Endothelial cell of umbilical vein (primary cell): ENCODE data around the gene PTPRO.

ENCODE experiments used
- CTCF ChIP-seq, 2 donors: IDR thresholded peaks; 1 replicate in 1 of 2; 2 replicates in 1 of 2; pipeline ENCODE4 v1.5.1; 2011; ENCODE audit warnings: low read length in 2 of 2, mild to moderate bottlenecking in 2 of 2, moderate library complexity in 2 of 2, control low read depth in 1 of 2, inconsistent platforms in 1 of 2, low read depth in 1 of 2; ENCODE audit not compliant: insufficient read depth in 1 of 2; ENCODE audit errors: extremely low read depth in 1 of 2
- EZH2 ChIP-seq: IDR thresholded peaks from 2 replicates; pipeline ENCODE4 v1.6.1; 2012; ENCODE audit warnings: borderline replicate concordance, low read depth, mild to moderate bottlenecking, moderate library complexity, low read length, inconsistent platforms; ENCODE audit not compliant: severe bottlenecking
- FOS ChIP-seq: IDR thresholded peaks from 2 replicates; pipeline ENCODE4 v1.6.1; 2011; ENCODE audit warnings: mild to moderate bottlenecking, low read length, moderate library complexity, borderline replicate concordance; ENCODE audit not compliant: insufficient read depth
- GATA2 ChIP-seq: IDR thresholded peaks from 2 replicates; pipeline ENCODE4 v1.7.0; 2011; ENCODE audit warnings: low read depth, mild to moderate bottlenecking, moderate library complexity, mixed read lengths, low read length; ENCODE audit not compliant: insufficient read length, insufficient read depth
- JUN ChIP-seq: IDR thresholded peaks from 2 replicates; pipeline ENCODE4 v1.6.1; 2011; ENCODE audit warnings: borderline replicate concordance, low read depth; ENCODE audit not compliant: insufficient read length, insufficient read depth
- MAX ChIP-seq: IDR thresholded peaks from 2 replicates; pipeline ENCODE4 v1.6.1; 2011; ENCODE audit not compliant: insufficient read depth, insufficient read length
- POLR2A ChIP-seq: IDR thresholded peaks from 2 replicates; pipeline ENCODE4 v1.6.1; 2012; ENCODE audit warnings: low read depth, mild to moderate bottlenecking, control low read depth, low read length
- POLR2AphosphoS5 ChIP-seq: IDR thresholded peaks from 2 replicates; pipeline ENCODE4 v1.6.1; 2012; ENCODE audit warnings: low read depth, mild to moderate bottlenecking, control low read depth, low read length, moderate library complexity; ENCODE audit not compliant: insufficient read depth

DNA sequence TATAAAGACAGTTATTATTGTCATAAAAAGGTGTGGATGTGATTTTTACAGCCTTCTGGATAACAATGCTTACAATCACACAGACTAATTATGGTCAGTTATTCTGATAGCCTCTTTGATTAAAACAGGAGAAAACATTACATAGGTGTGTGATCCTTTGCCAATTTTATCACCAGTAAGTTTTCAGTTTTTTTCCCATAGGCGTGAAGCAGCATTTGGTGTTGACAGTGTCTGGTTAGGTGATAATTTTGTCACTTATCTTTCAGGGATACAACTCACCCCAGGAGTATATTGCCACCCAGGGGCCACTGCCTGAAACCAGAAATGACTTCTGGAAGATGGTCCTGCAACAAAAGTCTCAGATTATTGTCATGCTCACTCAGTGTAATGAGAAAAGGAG is 258.1 kb downstream of the PTPRO start:
- TF ChIP-seq EZH2 (no peak), CTCF (IDR thresholded peaks at IDR 0.05; ENCODE audit: extremely low read depth in 1 of 2, insufficient read depth in 1 of 2, low read depth in 1 of 2, low read length in 2 of 2) (no peak), POLR2A (no peak), POLR2AphosphoS5 (no peak), GATA2 (no peak), FOS (no peak), MAX (no peak), JUN (no peak)
